Measurements from ENCODE around the gene SFSWAP. TPM values are rescaled to one million over a fixed set of nuclear protein-coding genes. Genes with fewer than 3 reads are reported as not detected.

Gene SFSWAP
- total and polyA plus RNA-seq, 7 experiments from 2014 or later, result 16.9 to 120 (median 97.4) TPM

DNA sequence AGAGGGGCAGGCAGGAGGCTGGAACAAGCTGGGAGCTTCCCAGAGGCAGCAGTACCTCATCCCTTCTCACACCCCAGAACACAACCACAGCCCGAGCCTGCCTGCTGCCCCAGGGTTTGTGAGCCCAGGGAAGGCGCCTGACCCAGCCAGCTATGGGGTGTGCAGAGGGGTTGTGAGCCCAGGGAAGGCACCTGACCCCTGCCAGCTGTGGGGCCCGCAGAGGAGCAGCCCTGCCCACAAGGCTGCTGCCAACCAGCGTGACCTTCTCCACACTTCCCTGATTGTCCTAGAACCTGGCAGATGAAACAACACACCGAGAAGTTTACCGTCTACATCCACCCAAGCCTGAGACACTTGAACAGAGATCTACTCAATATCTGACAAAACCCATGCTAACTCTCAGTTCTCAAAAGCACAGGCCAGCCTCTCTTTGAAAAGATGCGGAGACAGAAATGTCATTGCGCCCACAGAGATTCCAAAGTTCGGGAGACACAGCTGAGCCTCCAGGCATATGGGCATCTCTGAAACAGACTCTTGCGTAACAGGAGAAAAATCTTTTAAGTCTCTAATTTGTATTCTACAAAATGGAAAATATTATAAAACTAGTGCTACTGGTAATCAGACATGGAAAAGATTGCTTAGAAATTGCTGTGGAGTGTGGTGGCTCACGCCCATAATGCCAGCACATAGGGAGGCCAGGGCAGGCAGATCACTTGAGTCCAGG, 47.3 kb downstream of the SFSWAP start:
- H3K4me1 Mint-ChIP-seq, result peaks cover 0 to 9% (median 5%) of the 10 kb centered on the region in 7 donors
- H3K9me3 Mint-ChIP-seq, result no peaks in the 10 kb centered on the region
- Histone ChIP-seq H3K9me3 (ENCODE audit: control insufficient read depth in 2 of 3, low read length in 3 of 3) (no peaks in the 10 kb centered on the region), H3K4me1 (ENCODE audit: control insufficient read depth in 2 of 2, insufficient read depth in 2 of 2, low read length in 2 of 2) (no peaks in the 10 kb centered on the region), H3K36me3 (ENCODE audit: control insufficient read depth in 2 of 3, insufficient read depth in 3 of 3, low read length in 3 of 3) (peaks cover 27 to 83% (median 36%) of the 10 kb centered on the region in 3 experiments), H3K4me3 (ENCODE audit: low read length) (no peak overlapping the region), H3K27me3 (ENCODE audit: control insufficient read depth in 2 of 2, insufficient read depth in 2 of 2, low read length in 2 of 2) (no peaks in the 10 kb centered on the region), H3K27ac (ENCODE audit: low read depth, low read length) (no peak overlapping the region)
- intact Hi-C loops (cut with micrococcal nuclease), result no loop called here
- POLR2A ChIA-PET, result no interaction called here
- no peak for ATAC-seq
- no peaks in the 10 kb centered on the region for H3K27me3 Mint-ChIP-seq
- DNase-seq, result no peak
- no peak overlapping the region for H3K27ac Mint-ChIP-seq
- CTCF ChIA-PET, result no interaction called here
- peaks cover 25 to 69% (median 39%) of the 10 kb centered on the region in 5 donors for H3K36me3 Mint-ChIP-seq
- H3K4me3 Mint-ChIP-seq, result no peak overlapping the region

DNA sequence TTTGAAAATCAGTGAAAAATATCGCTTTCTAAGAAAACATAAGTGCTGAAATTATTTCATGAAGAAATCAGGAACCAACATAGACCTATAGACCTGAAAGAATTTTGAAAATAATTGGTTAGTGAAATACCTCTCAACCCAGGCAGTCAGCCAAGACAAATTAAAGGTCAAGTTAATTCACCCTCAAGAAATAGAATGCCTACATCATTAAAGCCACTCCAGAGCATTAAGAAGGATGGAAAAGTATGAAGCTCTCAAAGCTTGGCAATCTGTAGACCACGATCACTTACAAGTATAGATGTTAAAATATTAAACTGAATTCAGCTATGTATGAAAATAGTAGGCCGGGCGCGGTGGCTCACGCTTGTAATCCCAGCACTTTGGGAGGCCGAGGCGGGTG, 48.3 kb downstream of the SFSWAP start:
- H3K36me3 Mint-ChIP-seq, result peaks cover 23 to 59% (median 33%) of the 10 kb centered on the region in 5 donors
- DNase-seq (no peak), ATAC-seq (no peak)
- POLR2A ChIA-PET, result no interaction called here
- CTCF ChIA-PET, result no interaction called here
- intact Hi-C loops (cut with micrococcal nuclease), result no loop called here
- H3K27me3 Mint-ChIP-seq, result no peaks in the 10 kb centered on the region
- Histone ChIP-seq H3K36me3 (ENCODE audit: control insufficient read depth in 2 of 3, insufficient read depth in 3 of 3, low read length in 3 of 3) (peaks cover 21 to 75% (median 26%) of the 10 kb centered on the region in 3 experiments), H3K4me3 (ENCODE audit: low read length) (no peak overlapping the region), H3K27me3 (ENCODE audit: control insufficient read depth in 2 of 2, insufficient read depth in 2 of 2, low read length in 2 of 2) (no peaks in the 10 kb centered on the region), H3K4me1 (ENCODE audit: control insufficient read depth in 2 of 2, insufficient read depth in 2 of 2, low read length in 2 of 2) (no peaks in the 10 kb centered on the region), H3K9me3 (ENCODE audit: control insufficient read depth in 2 of 3, low read length in 3 of 3) (no peaks in the 10 kb centered on the region), H3K27ac (ENCODE audit: low read depth, low read length) (no peak overlapping the region)
- H3K4me1 Mint-ChIP-seq, result peaks cover 0 to 9% (median 5%) of the 10 kb centered on the region in 7 donors
- H3K9me3 Mint-ChIP-seq, result no peaks in the 10 kb centered on the region
- no peak overlapping the region for H3K4me3 Mint-ChIP-seq
- H3K27ac Mint-ChIP-seq, result no peak overlapping the region

GRCh38 chr12:131761638-131762037, 50.7 kb downstream of the SFSWAP start:
- Histone ChIP-seq H3K4me3 (ENCODE audit: low read length) (no peak overlapping the region), H3K9me3 (ENCODE audit: control insufficient read depth in 2 of 3, low read length in 3 of 3) (no peaks in the 10 kb centered on the region), H3K27me3 (ENCODE audit: control insufficient read depth in 2 of 2, insufficient read depth in 2 of 2, low read length in 2 of 2) (no peaks in the 10 kb centered on the region), H3K4me1 (ENCODE audit: control insufficient read depth in 2 of 2, insufficient read depth in 2 of 2, low read length in 2 of 2) (no peaks in the 10 kb centered on the region), H3K27ac (ENCODE audit: low read depth, low read length) (no peak overlapping the region), H3K36me3 (ENCODE audit: control insufficient read depth in 2 of 3, insufficient read depth in 3 of 3, low read length in 3 of 3) (peaks cover 18 to 81% (median 28%) of the 10 kb centered on the region in 3 experiments)
- DNase-seq, result no peak
- ATAC-seq, result no peak
- Mint-ChIP-seq H3K4me3 (no peak overlapping the region), H3K9me3 (no peaks in the 10 kb centered on the region), H3K36me3 (peaks cover 18 to 57% (median 26%) of the 10 kb centered on the region in 5 donors), H3K27me3 (no peaks in the 10 kb centered on the region), H3K4me1 (peaks cover 0 to 5% (median 0%) of the 10 kb centered on the region in 7 donors), H3K27ac (no peak overlapping the region)
- intact Hi-C loops (cut with micrococcal nuclease), result no loop called here
- ChIA-PET POLR2A (no interaction called here), CTCF (no interaction called here)

GRCh38 chr12:131764738-131765137, 53.8 kb downstream of the SFSWAP start:
- H3K27me3 ChIP-seq (ENCODE audit: control insufficient read depth in 2 of 2, insufficient read depth in 2 of 2, low read length in 2 of 2), result no peaks in the 10 kb centered on the region
- POLR2A ChIA-PET, result interaction anchor here (0.6 to 1.1 kb wide), 2 partner anchors 10 to 17 kb away, joined by 3 read pairs; no protein-coding TSS in a partner anchor
- intact Hi-C loops (cut with micrococcal nuclease), result no loop called here
- ATAC-seq (no peak), DNase-seq (no peak)
- Mint-ChIP-seq H3K27ac (no peak overlapping the region), H3K27me3 (no peaks in the 10 kb centered on the region), H3K9me3 (no peaks in the 10 kb centered on the region), H3K4me1 (peaks cover 0 to 5% (median 0%) of the 10 kb centered on the region in 7 donors), H3K4me3 (no peak overlapping the region), H3K36me3 (peaks cover 11 to 57% (median 28%) of the 10 kb centered on the region in 5 donors)
- no peaks in the 10 kb centered on the region for H3K9me3 ChIP-seq (ENCODE audit: control insufficient read depth in 2 of 3, low read length in 3 of 3)
- H3K27ac ChIP-seq (ENCODE audit: low read depth, low read length), result no peak overlapping the region
- peaks cover 19 to 78% (median 22%) of the 10 kb centered on the region in 3 experiments for H3K36me3 ChIP-seq (ENCODE audit: control insufficient read depth in 2 of 3, insufficient read depth in 3 of 3, low read length in 3 of 3)
- H3K4me1 ChIP-seq (ENCODE audit: control insufficient read depth in 2 of 2, insufficient read depth in 2 of 2, low read length in 2 of 2), result no peaks in the 10 kb centered on the region
- no peak overlapping the region for H3K4me3 ChIP-seq (ENCODE audit: low read length)
- CTCF ChIA-PET, result no interaction called here

DNA sequence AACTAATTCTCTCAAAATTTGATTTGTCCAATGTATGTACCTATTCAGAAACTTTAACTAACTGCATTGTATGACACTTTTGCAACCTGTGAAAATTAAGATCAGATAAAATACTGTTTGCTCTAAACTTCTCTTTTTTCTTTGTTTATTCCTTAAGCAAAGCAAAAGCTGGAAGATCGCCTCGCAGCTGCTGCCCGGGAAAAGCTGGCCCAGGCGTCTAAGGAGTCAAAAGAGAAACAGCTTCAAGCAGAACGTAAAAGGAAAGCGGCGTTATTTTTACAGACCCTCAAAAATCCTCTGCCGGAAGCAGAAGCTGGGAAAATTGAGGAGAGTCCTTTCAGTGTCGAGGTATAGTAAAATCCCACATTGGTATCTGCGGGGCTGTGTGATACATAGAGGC, 55.1 kb downstream of the SFSWAP start:
- Mint-ChIP-seq H3K4me3 (no peak overlapping the region), H3K27me3 (no peaks in the 10 kb centered on the region), H3K36me3 (peaks cover 13 to 55% (median 29%) of the 10 kb centered on the region in 5 donors), H3K27ac (no peak overlapping the region), H3K9me3 (no peaks in the 10 kb centered on the region), H3K4me1 (peaks cover 0 to 5% (median 0%) of the 10 kb centered on the region in 7 donors)
- Histone ChIP-seq H3K36me3 (ENCODE audit: control insufficient read depth in 2 of 3, insufficient read depth in 3 of 3, low read length in 3 of 3) (peaks cover 19 to 86% (median 19%) of the 10 kb centered on the region in 3 experiments), H3K4me1 (ENCODE audit: control insufficient read depth in 2 of 2, insufficient read depth in 2 of 2, low read length in 2 of 2) (no peaks in the 10 kb centered on the region), H3K4me3 (ENCODE audit: low read length) (no peak overlapping the region), H3K27me3 (ENCODE audit: control insufficient read depth in 2 of 2, insufficient read depth in 2 of 2, low read length in 2 of 2) (no peaks in the 10 kb centered on the region), H3K9me3 (ENCODE audit: control insufficient read depth in 2 of 3, low read length in 3 of 3) (no peaks in the 10 kb centered on the region), H3K27ac (ENCODE audit: low read depth, low read length) (no peak overlapping the region)
- ChIA-PET POLR2A (no interaction called here), CTCF (no interaction called here)
- intact Hi-C loops (cut with micrococcal nuclease), result no loop called here
- DNase-seq (no peak), ATAC-seq (no peak)

GRCh38 chr12:131766382-131767107, 55.7 kb downstream of the SFSWAP start:
- Mint-ChIP-seq H3K4me3 (peak overlapping the region in 1 of 10 donors; percentile 38), H3K9me3 (no peaks in the 10 kb centered on the region), H3K27me3 (no peaks in the 10 kb centered on the region), H3K27ac (no peak overlapping the region), H3K4me1 (no peaks in the 10 kb centered on the region), H3K36me3 (peaks cover 13 to 49% (median 27%) of the 10 kb centered on the region in 5 donors)
- no peak overlapping the region for H3K27ac ChIP-seq (ENCODE audit: low read depth, low read length)
- DNase-seq, result no peak
- ChIA-PET CTCF (no interaction called here), POLR2A (no interaction called here)
- intact Hi-C loops (cut with micrococcal nuclease), result no loop called here
- no peaks in the 10 kb centered on the region for H3K9me3 ChIP-seq (ENCODE audit: control insufficient read depth in 2 of 3, low read length in 3 of 3)
- H3K36me3 ChIP-seq (ENCODE audit: control insufficient read depth in 2 of 3, insufficient read depth in 3 of 3, low read length in 3 of 3), result peaks cover 13 to 85% (median 19%) of the 10 kb centered on the region in 3 experiments
- no peaks in the 10 kb centered on the region for H3K4me1 ChIP-seq (ENCODE audit: control insufficient read depth in 2 of 2, insufficient read depth in 2 of 2, low read length in 2 of 2)
- H3K27me3 ChIP-seq (ENCODE audit: control insufficient read depth in 2 of 2, insufficient read depth in 2 of 2, low read length in 2 of 2), result no peaks in the 10 kb centered on the region
- H3K4me3 ChIP-seq (ENCODE audit: low read length), result no peak overlapping the region
- no peak for ATAC-seq

All from naive thymus-derived CD4-positive, alpha-beta T cell (primary cell).